ENCODE measurements around the gene ESRRA. TPM values are rescaled to one million over a fixed set of nuclear protein-coding genes. Genes with fewer than 3 reads are reported as not detected.

The ESRRA gene
- total and polyA plus RNA-seq, 2 of the 13 experiments (the other 11 are each of a cell fraction or from before 2014, with no cell fraction given): 18.1 to 36.3 TPM

DNA sequence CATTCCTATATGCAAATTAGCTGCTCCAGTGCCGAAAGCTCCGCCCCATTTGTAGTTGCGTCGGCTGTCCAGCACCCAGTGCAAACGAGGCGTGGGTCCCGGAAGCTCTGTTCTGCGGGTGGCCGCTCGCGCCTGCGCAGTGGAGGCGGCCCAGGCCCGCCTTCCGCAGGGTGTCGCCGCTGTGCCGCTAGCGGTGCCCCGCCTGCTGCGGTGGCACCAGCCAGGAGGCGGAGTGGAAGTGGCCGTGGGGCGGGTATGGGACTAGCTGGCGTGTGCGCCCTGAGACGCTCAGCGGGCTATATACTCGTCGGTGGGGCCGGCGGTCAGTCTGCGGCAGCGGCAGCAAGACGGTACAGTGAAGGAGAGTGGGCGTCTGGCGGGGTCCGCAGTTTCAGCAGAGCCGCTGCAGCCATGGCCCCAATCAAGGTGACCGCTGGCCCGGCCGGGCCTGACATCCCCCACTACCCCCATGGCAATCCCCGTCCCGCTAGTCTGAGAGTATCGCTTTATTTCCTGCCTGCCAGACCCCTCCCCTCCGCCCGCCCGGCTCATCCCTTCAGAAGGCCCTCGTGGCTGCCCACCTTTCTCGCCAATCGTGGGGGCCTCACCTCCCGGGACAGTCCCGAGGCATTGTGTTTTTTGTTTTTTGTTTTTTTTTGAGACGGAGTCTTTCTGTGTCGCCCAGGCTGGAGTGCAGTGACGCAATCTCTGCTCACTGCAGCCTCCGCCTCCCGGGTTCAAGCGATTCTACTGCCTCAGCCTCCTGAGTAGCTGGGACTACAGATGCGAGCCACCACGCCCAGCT is 12.8 kb downstream of the ESRRA start, which contains the start of gene PRDX5 (continued):
- TF ChIP-seq, protein P1, sequence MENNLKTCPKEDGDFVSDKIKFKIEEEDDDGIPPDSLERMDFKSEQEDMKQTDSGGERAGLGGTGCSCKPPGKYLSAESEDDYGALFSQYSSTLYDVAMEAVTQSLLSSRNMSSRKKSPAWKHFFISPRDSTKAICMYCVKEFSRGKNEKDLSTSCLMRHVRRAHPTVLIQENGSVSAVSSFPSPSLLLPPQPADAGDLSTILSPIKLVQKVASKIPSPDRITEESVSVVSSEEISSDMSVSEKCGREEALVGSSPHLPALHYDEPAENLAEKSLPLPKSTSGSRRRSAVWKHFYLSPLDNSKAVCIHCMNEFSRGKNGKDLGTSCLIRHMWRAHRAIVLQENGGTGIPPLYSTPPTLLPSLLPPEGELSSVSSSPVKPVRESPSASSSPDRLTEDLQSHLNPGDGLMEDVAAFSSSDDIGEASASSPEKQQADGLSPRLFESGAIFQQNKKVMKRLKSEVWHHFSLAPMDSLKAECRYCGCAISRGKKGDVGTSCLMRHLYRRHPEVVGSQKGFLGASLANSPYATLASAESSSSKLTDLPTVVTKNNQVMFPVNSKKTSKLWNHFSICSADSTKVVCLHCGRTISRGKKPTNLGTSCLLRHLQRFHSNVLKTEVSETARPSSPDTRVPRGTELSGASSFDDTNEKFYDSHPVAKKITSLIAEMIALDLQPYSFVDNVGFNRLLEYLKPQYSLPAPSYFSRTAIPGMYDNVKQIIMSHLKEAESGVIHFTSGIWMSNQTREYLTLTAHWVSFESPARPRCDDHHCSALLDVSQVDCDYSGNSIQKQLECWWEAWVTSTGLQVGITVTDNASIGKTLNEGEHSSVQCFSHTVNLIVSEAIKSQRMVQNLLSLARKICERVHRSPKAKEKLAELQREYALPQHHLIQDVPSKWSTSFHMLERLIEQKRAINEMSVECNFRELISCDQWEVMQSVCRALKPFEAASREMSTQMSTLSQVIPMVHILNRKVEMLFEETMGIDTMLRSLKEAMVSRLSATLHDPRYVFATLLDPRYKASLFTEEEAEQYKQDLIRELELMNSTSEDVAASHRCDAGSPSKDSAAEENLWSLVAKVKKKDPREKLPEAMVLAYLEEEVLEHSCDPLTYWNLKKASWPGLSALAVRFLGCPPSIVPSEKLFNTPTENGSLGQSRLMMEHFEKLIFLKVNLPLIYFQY (CRISPR knock-in tag; IDR thresholded peaks at IDR 0.05; ENCODE audit: borderline replicate concordance): no peak
- TF ChIP-seq MXD4 (CRISPR knock-in tag; IDR thresholded peaks at IDR 0.05): 0 out of 2 replicates have a peak, but pooled peaks have one; percentile 56
- peak; percentile 63; the same call in 1 of the 2 replicates for TF ChIP-seq ZNF660 (CRISPR knock-in tag; IDR thresholded peaks at IDR 0.05; ENCODE audit: borderline replicate concordance, low read depth)
- TF ChIP-seq, protein P2, sequence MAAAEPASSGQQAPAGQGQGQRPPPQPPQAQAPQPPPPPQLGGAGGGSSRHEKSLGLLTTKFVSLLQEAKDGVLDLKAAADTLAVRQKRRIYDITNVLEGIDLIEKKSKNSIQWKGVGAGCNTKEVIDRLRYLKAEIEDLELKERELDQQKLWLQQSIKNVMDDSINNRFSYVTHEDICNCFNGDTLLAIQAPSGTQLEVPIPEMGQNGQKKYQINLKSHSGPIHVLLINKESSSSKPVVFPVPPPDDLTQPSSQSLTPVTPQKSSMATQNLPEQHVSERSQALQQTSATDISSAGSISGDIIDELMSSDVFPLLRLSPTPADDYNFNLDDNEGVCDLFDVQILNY (CRISPR knock-in tag; conservative IDR thresholded peaks at IDR 0.05): 0 out of 2 replicates have a peak, but pooled peaks have one; percentile 47
- TF ChIP-seq, protein P3, sequence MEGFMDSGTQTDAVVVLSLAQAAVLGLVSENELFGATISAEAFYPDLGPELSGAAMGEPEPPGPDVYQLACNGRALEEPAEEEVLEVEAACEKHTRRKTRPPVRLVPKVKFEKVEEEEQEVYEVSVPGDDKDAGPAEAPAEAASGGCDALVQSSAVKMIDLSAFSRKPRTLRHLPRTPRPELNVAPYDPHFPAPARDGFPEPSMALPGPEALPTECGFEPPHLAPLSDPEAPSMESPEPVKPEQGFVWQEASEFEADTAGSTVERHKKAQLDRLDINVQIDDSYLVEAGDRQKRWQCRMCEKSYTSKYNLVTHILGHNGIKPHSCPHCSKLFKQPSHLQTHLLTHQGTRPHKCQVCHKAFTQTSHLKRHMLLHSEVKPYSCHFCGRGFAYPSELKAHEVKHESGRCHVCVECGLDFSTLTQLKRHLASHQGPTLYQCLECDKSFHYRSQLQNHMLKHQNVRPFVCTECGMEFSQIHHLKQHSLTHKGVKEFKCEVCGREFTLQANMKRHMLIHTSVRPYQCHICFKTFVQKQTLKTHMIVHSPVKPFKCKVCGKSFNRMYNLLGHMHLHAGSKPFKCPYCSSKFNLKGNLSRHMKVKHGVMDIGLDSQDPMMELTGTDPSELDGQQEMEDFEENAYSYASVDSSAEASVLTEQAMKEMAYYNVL (CRISPR knock-in tag; IDR thresholded peaks at IDR 0.05; ENCODE audit: borderline replicate concordance): 0 out of 2 replicates have a peak, but pooled peaks have one; percentile 35
- TF ChIP-seq SALL2 (CRISPR knock-in tag; IDR thresholded peaks at IDR 0.05): peak; percentile 40; the same call in 1 of the 2 replicates
- peak; percentile 28; the same call in 1 of the 2 replicates for TF ChIP-seq NCOA1 (CRISPR knock-in tag; IDR thresholded peaks at IDR 0.05)
- 0 out of 2 replicates have a peak, but pooled peaks have one; percentile 75 for TF ChIP-seq ZNF746 (CRISPR knock-in tag; IDR thresholded peaks at IDR 0.05)
- TF ChIP-seq HOXA5 (CRISPR knock-in tag; IDR thresholded peaks at IDR 0.05): peak; percentile 77
- TF ChIP-seq, protein P4, sequence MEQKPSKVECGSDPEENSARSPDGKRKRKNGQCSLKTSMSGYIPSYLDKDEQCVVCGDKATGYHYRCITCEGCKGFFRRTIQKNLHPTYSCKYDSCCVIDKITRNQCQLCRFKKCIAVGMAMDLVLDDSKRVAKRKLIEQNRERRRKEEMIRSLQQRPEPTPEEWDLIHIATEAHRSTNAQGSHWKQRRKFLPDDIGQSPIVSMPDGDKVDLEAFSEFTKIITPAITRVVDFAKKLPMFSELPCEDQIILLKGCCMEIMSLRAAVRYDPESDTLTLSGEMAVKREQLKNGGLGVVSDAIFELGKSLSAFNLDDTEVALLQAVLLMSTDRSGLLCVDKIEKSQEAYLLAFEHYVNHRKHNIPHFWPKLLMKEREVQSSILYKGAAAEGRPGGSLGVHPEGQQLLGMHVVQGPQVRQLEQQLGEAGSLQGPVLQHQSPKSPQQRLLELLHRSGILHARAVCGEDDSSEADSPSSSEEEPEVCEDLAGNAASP (CRISPR knock-in tag; IDR thresholded peaks at IDR 0.05; ENCODE audit: borderline replicate concordance): peak; percentile 55
- TF ChIP-seq HOXD1 (CRISPR knock-in tag; IDR thresholded peaks at IDR 0.05): peak; percentile 67; the same call in 1 of the 2 replicates
- TF ChIP-seq, protein P5, sequence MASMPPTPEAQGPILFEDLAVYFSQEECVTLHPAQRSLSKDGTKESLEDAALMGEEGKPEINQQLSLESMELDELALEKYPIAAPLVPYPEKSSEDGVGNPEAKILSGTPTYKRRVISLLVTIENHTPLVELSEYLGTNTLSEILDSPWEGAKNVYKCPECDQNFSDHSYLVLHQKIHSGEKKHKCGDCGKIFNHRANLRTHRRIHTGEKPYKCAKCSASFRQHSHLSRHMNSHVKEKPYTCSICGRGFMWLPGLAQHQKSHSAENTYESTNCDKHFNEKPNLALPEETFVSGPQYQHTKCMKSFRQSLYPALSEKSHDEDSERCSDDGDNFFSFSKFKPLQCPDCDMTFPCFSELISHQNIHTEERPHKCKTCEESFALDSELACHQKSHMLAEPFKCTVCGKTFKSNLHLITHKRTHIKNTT (CRISPR knock-in tag; IDR thresholded peaks at IDR 0.05): no peak
- TF ChIP-seq ZNF850 (CRISPR knock-in tag; conservative IDR thresholded peaks at IDR 0.05): 0 out of 2 replicates have a peak, but pooled peaks have one; percentile 2
- TF ChIP-seq THAP11 (CRISPR knock-in tag; IDR thresholded peaks at IDR 0.05): no peak; the same call in 1 of the 2 replicates
- TF ChIP-seq, protein P6, sequence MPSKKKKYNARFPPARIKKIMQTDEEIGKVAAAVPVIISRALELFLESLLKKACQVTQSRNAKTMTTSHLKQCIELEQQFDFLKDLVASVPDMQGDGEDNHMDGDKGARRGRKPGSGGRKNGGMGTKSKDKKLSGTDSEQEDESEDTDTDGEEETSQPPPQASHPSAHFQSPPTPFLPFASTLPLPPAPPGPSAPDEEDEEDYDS (CRISPR knock-in tag; IDR thresholded peaks at IDR 0.05): peak; percentile 51
